GM18873 (cell line): Measurements from ENCODE around the gene KCNN2.

ENCODE experiments used
- ATAC-seq: cut with Tn5 transposase; IDR thresholded peaks from one replicate; pipeline ENCODE4 v1.9.1; 2021; ENCODE audit warnings: mild to moderate bottlenecking, moderate library complexity, moderate number of reproducible peaks; ENCODE audit not compliant: unreplicated experiment, low FRiP score

Gene KCNN2

GRCh38 chr5:114473541-114473940 lies 111.7 kb downstream of the KCNN2 start:
- ATAC-seq, result no peak

- no peak for ATAC-seq
Measured at GRCh38 chr5:114477816-114478334, 116.0 kb downstream of the KCNN2 start.

DNA sequence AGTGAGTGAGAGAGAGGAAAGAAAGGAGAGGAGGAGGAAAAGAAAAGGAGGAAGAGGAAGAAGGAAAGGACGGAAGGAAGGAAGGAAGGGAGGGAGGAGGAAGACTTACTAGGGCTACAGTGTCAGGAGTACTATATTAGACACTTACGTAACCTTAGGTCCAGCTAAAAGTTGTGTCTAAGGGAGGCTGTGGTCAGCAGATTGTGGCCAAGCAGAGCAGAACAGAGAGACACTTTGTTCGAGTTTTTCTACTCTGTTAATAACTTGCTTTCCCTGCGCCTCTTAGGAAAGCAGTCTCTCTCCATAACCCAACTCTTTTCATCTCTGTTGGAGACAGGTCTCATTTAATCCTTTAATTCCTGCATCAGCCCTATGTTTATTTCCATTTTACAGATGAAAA lies 138.9 kb downstream of the KCNN2 start:
- no peak for ATAC-seq

DNA sequence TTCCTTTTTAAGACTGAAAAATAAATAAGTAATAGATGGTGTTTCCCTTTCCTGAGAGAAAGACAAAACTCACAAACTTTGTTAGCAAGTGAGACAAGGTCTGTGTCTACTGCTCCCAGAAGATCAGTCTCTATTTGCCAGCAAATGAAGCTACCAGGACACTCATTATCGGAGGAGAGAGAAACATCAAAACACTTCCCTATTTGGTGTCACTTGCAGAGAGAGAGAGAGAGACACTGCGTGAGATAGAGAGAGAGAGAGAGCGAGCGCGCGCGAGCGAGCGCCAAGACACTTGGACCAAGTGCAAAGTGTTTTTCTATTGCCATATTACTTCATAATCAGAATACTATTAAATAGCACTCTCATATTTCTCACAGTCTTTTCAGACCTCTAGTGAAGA lies 142.7 kb downstream of the KCNN2 start:
- no peak for ATAC-seq

DNA sequence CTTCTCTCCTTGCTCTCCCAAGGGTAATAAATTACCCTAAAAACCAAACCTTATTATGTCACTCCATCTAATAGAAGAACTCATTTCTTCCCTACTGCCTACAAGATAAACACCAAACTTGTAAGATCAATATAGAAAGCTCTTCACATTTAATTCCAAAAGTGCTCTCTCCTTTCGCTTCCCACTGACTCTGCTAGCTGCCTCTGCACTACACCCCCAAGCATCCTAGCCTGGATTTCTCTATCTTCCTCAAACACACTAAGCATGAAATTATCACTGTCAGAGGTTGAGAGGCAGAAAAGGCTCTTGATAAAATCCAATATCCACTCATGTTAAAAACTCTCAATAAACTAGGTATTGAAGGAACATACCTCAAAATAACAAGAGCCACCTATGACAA lies 162.4 kb downstream of the KCNN2 start:
- no peak for ATAC-seq

- ATAC-seq, result no peak
Measured at GRCh38 chr5:114544561-114544960, 182.7 kb downstream of the KCNN2 start.
